Body of pancreas (tissue), 4 donors: ENCODE data around the gene C19orf85. TPM values are rescaled to one million over a fixed set of nuclear protein-coding genes. Genes with fewer than 3 reads are reported as not detected.

Source experiments
- ATAC-seq: fragments of 150-250 bp; one replicate; pipeline ENCODE4 v1.9.1; 2016
- DNase-seq, 4 donors: peaks; one replicate each; pipeline ENCODE4 v3.0.0-alpha.2; 2019
- H3K27ac ChIP-seq, 4 donors: fragments of 200-600 bp; sonication (generic); 1 replicate in 3 of 4; 2 replicates in 1 of 4; pipeline versions ENCODE4 v1.5.1 to v1.6.1; 2016 to 2019; ENCODE audit warnings: mild to moderate bottlenecking in 1 of 4, mixed read lengths in 1 of 4, moderate library complexity in 1 of 4
- H3K27me3 ChIP-seq, 2 donors: fragments of 200-600 bp; sonication (generic); one replicate each; pipeline ENCODE4 v1.6.0; 2016; ENCODE audit warnings: mild to moderate bottlenecking in 1 of 2
- H3K36me3 ChIP-seq, 2 donors: fragments of 200-600 bp; sonication (generic); replicated peaks in 1 of 2; 2 replicates each; pipeline ENCODE4 v1.5.1; 2016; ENCODE audit warnings: low read depth in 2 of 2; ENCODE audit not compliant: insufficient read depth in 1 of 2
- H3K4me1 ChIP-seq: fragments of 200-600 bp; sonication (generic); one replicate; pipeline ENCODE4 v1.6.0; 2016
- H3K4me3 ChIP-seq, 2 donors: fragments of 200-600 bp; sonication (generic); 1 replicate in 1 of 2; 2 replicates in 1 of 2; pipeline ENCODE4 v1.5.1; 2016 to 2019
- H3K9me3 ChIP-seq, 3 donors: fragments of 200-600 bp; sonication (generic); 1 replicate in 2 of 3; 2 replicates in 1 of 3; pipeline ENCODE4 v1.5.1; 2016
- CTCF ChIP-seq, 7 experiments: fragments of 450-650 bp in 4 of 7; fragments of 200-600 bp in 3 of 7; sonication (generic) in 3 of 7; IDR thresholded peaks; one replicate each; pipeline ENCODE4 v1.5.1; 2016 to 2019; ENCODE audit warnings: antibody characterized with exemption in 7 of 7
- POLR2A ChIP-seq, 3 donors: fragments of 450-650 bp; IDR thresholded peaks; one replicate each; pipeline ENCODE4 v1.6.1; 2016; ENCODE audit warnings: antibody characterized with exemption in 3 of 3, mild to moderate bottlenecking in 2 of 3
- WGBS, 2 donors: methylation state at CpG; one replicate each; pipeline ENCODE4 v1.1.5; 2017; 5-methylcytosine and 5-hydroxymethylcytosine counted together
- intact Hi-C: fragments of 100-400 bp; cut with DNase I; formaldehyde crosslinking; loops from one replicate; pipeline ENCODE4 v1.15.1; 2023
- total RNA-seq, 2 donors: library from RNA; depleted of rRNA; stranded (reverse); fragments of >200 nt; gene quantifications; one replicate each; pipeline ENCODE4 v1.1.0, GENCODE V29; 2016

Gene C19orf85
- total RNA-seq, 2 donors from 2014 or later, result not detected

- ATAC-seq, result no peak
- Histone ChIP-seq H3K36me3 (no peaks in the 10 kb centered on the region), H3K4me1 (no peaks in the 10 kb centered on the region), H3K9me3 (no peaks in the 10 kb centered on the region), H3K27me3 (no peaks in the 10 kb centered on the region), H3K4me3 (no peak overlapping the region), H3K27ac (no peak overlapping the region)
- no peak for DNase-seq
- TF ChIP-seq POLR2A (IDR thresholded peaks at IDR 0.05), result no peak
- TF ChIP-seq CTCF (IDR thresholded peaks at IDR 0.05), result no peak
- intact Hi-C loops, result loop anchor here (5.0 kb wide), 1 partner anchor 282 kb away; no protein-coding TSS in a partner anchor
- 58% methylated on average over 4 to 5 of the region's 5 CpGs for WGBS, 2 donors
Measured at GRCh38 chr19:55419624-55420236, 44.8 kb downstream of the C19orf85 start.

DNA sequence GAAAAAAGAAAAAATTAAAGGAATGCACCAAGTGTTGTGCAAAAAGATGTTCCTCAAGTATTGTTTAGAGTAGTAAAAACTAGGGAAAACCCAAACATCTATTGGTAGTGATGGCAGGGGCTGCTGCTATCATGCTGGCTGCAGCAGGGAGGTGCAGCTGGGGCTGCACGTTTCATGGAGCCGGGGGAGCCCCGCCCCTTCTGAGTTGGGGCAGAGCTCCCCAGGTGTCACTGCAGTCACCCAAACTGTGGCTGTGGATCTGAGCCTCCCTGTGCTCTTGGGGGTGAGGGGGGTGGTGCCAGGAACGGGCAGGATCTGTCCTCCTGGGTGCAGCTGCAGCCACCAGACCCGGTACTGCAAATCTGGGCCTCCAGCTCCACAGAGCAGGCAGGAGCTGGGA lies 45.4 kb downstream of the C19orf85 start:
- intact Hi-C loops, result loop anchor here (5.0 kb wide), 1 partner anchor 282 kb away; no protein-coding TSS in a partner anchor
- no peak overlapping the region for H3K27ac ChIP-seq

GRCh38 chr19:55418185-55418584 lies 46.4 kb downstream of the C19orf85 start:
- whole genome bisulfite sequencing, 2 donors, result 0 to 22% methylated on average over 2 to 7 of the region's 7 CpGs
- H3K27ac ChIP-seq, result no peak overlapping the region
- ATAC-seq, result peak; percentile 82
- peak; percentile 42 to 82 (median 76) for TF ChIP-seq CTCF (IDR thresholded peaks at IDR 0.05)
- TF ChIP-seq POLR2A (IDR thresholded peaks at IDR 0.05), result no peak
- no peaks in the 10 kb centered on the region for H3K27me3 ChIP-seq
- no peaks in the 10 kb centered on the region for H3K36me3 ChIP-seq
- no peak overlapping the region for H3K4me3 ChIP-seq
- intact Hi-C loops, result loop anchor here (5.0 kb wide), 1 partner anchor 281 kb away; no protein-coding TSS in a partner anchor
- peak; percentile 59 to 75 (median 67) for DNase-seq
- no peaks in the 10 kb centered on the region for H3K9me3 ChIP-seq
- H3K4me1 ChIP-seq, result no peaks in the 10 kb centered on the region

More for the DNA sequence above, 45.4 kb downstream of the C19orf85 start:
- no peaks in the 10 kb centered on the region for H3K4me1 ChIP-seq
- 37 to 51% methylated on average over 3 to 5 of the region's 5 CpGs for WGBS, 2 donors
- H3K4me3 ChIP-seq, result no peak overlapping the region
- ATAC-seq, result no peak
- no peaks in the 10 kb centered on the region for H3K27me3 ChIP-seq
- no peaks in the 10 kb centered on the region for H3K9me3 ChIP-seq
- TF ChIP-seq CTCF (IDR thresholded peaks at IDR 0.05) (no peak), POLR2A (IDR thresholded peaks at IDR 0.05) (no peak)
- no peaks in the 10 kb centered on the region for H3K36me3 ChIP-seq
- no peak for DNase-seq

Other genes with a start within 250 kb of the C19orf85 start
- 1 to 10 TPM; 1.6 to 3.0 TPM for gene TMEM86B, start 236.0 kb downstream of the C19orf85 start, total RNA-seq
- gene PPP6R1, start 205.7 kb downstream of the C19orf85 start, total RNA-seq, result 10 to 100 TPM; 19.2 to 20.8 TPM
- gene HSPBP1, start 184.6 kb downstream of the C19orf85 start, total RNA-seq, result 10 to 100 TPM; 12.5 to 51.1 TPM
- 1 to 10 TPM in 1 of 2 donors, under 1 TPM in 1; 0.66 to 1.0 TPM for gene BRSK1, start 180.8 kb downstream of the C19orf85 start, total RNA-seq
- 1 to 10 TPM in 1 of 2 donors, not detected in 1; 1.0 TPM for gene TMEM150B, start 139.4 kb downstream of the C19orf85 start, total RNA-seq
- 10 to 100 TPM; 14.8 to 17.6 TPM for gene KMT5C, start 124.9 kb downstream of the C19orf85 start, total RNA-seq
- 1 to 10 TPM in 1 of 2 donors, not detected in 1; 1.6 TPM for gene COX6B2, start 110.0 kb downstream of the C19orf85 start, total RNA-seq
- gene GARIN5B, start 101.5 kb downstream of the C19orf85 start, total RNA-seq, result not detected
- gene IL11, start 94.3 kb downstream of the C19orf85 start, total RNA-seq, result not detected
- not detected for gene TMEM190, start 87.9 kb downstream of the C19orf85 start, total RNA-seq
- 10 to 100 TPM; 12.5 to 53.4 TPM for gene TMEM238, start 80.5 kb downstream of the C19orf85 start, total RNA-seq
- 100 to 1,000 TPM; 113 to 268 TPM for gene RPL28, start 78.8 kb downstream of the C19orf85 start, total RNA-seq
- 1 to 10 TPM; 6.5 to 7.9 TPM for gene UBE2S, start 57.0 kb downstream of the C19orf85 start, total RNA-seq
- not detected for gene SHISA7, start 21.5 kb downstream of the C19orf85 start, total RNA-seq
- 10 to 100 TPM; 38.4 to 75.8 TPM for gene ISOC2, start 3.1 kb downstream of the C19orf85 start, total RNA-seq
- 1 to 10 TPM; 3.4 to 8.2 TPM for gene ZNF628, start 11.9 kb upstream of the C19orf85 start, total RNA-seq
- 1 to 10 TPM; 4.2 to 8.2 TPM for gene NAT14, start 20.4 kb upstream of the C19orf85 start, total RNA-seq
- gene SSC5D, start 23.7 kb upstream of the C19orf85 start, total RNA-seq, result 1 to 10 TPM; 2.6 to 3.3 TPM
- not detected for gene SBK2, start 72.4 kb upstream of the C19orf85 start, total RNA-seq
- not detected for gene SBK3, start 80.8 kb upstream of the C19orf85 start, total RNA-seq
- 1 to 10 TPM; 3.3 to 6.2 TPM for gene ZNF579, start 116.1 kb upstream of the C19orf85 start, total RNA-seq
- gene FIZ1, start 134.8 kb upstream of the C19orf85 start, total RNA-seq, result 10 to 100 TPM in 1 of 2 donors, 1 to 10 TPM in 1; 5.7 to 13.5 TPM
- gene ZNF524, start 135.5 kb upstream of the C19orf85 start, total RNA-seq, result 10 to 100 TPM; 29.7 to 45.4 TPM
- 10 to 100 TPM in 1 of 2 donors, 1 to 10 TPM in 1; 6.5 to 14.8 TPM for gene ZNF865, start 140.9 kb upstream of the C19orf85 start, total RNA-seq
- 1 to 10 TPM; 6.9 to 9.6 TPM for gene ZNF784, start 159.8 kb upstream of the C19orf85 start, total RNA-seq
- gene ZNF580, start 176.3 kb upstream of the C19orf85 start, total RNA-seq, result 10 to 100 TPM; 29.7 to 36.1 TPM
- gene ZNF581, start 178.9 kb upstream of the C19orf85 start, total RNA-seq, result 10 to 100 TPM; 16.8 to 20.2 TPM
- 10 to 100 TPM in 1 of 2 donors, 1 to 10 TPM in 1; 5.9 to 15.0 TPM for gene CCDC106, start 183.5 kb upstream of the C19orf85 start, total RNA-seq
- gene U2AF2, start 190.3 kb upstream of the C19orf85 start, total RNA-seq, result 100 to 1,000 TPM in 1 of 2 donors, 10 to 100 TPM in 1; 53.4 to 106 TPM
- gene EPN1, start 210.5 kb upstream of the C19orf85 start, total RNA-seq, result 10 to 100 TPM; 52.1 to 52.4 TPM